ENCODE measurements around the gene LAMB3. TPM values are rescaled to one million over a fixed set of nuclear protein-coding genes. Genes with fewer than 3 reads are reported as not detected.

The LAMB3 gene
- total RNA-seq, 2 donors from 2014 or later = 4.7 to 11.1 TPM

DNA sequence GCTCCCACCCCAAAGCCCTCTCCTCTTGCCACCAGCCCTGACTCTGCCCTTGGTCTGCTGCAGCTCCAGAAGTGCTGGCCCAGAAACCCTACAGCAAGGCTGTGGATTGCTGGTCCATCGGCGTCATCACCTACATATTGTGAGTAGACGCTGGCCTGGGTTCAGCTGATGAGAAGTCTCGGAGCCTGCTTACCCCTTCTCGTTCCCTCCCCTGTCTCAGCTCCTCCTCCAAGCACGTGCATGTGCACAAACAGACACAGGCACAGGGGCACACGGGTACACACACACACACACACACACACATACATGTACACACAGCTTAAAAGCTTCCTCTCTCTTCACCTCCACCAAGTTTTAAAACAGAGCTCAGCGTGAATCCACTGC, 44.4 kb downstream of the LAMB3 start:
- Histone ChIP-seq H3K27me3 (no peaks in the 10 kb centered on the region), H3K9me3 (no peaks in the 10 kb centered on the region), H3K4me3 (no peak overlapping the region), H3K27ac (no peak overlapping the region), H3K4me1 (no peaks in the 10 kb centered on the region), H3K36me3 (no peaks in the 10 kb centered on the region)
- TF ChIP-seq, protein P1, sequence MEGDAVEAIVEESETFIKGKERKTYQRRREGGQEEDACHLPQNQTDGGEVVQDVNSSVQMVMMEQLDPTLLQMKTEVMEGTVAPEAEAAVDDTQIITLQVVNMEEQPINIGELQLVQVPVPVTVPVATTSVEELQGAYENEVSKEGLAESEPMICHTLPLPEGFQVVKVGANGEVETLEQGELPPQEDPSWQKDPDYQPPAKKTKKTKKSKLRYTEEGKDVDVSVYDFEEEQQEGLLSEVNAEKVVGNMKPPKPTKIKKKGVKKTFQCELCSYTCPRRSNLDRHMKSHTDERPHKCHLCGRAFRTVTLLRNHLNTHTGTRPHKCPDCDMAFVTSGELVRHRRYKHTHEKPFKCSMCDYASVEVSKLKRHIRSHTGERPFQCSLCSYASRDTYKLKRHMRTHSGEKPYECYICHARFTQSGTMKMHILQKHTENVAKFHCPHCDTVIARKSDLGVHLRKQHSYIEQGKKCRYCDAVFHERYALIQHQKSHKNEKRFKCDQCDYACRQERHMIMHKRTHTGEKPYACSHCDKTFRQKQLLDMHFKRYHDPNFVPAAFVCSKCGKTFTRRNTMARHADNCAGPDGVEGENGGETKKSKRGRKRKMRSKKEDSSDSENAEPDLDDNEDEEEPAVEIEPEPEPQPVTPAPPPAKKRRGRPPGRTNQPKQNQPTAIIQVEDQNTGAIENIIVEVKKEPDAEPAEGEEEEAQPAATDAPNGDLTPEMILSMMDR (IDR thresholded peaks at IDR 0.05) = no peak
- DNase-seq (ENCODE audit: low spot score) = no peak

DNA sequence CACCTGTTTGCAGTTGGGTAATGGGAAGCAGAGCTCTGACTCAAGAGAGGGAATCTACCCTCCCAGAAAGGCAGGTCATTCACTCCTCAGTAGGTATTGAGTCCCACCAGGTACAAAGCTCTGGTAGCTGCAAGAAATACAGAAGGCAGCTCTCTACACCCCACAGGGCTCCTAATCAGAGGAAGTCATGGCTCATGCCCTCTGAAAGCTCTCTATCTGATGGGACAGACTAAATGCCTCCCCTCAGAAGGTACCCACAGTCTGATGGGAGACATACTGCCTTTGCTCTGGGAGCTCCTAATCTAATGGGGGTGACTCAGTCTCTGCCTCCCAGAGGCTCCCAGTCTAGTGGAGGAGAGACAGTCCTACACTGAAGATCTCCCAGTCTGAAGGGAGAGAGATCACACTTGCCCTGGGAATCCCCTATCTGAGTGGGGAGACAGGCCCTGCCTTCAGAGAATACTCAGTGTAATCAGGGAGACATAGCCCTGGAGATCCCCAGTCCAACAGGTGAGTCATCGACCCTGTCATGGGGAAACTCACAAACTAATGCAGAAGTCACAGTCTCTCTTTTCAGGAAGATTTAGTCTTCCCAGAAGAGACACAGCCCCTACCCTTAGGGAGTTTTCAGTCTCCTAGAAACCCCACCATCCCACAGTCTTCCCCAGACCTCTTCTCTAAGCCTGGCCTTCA, 45.0 kb downstream of the LAMB3 start:
- DNase-seq (ENCODE audit: low spot score) = no peak
- H3K27me3 ChIP-seq = no peaks in the 10 kb centered on the region
- TF ChIP-seq, protein P1 (IDR thresholded peaks at IDR 0.05) = no peak
- H3K4me3 ChIP-seq = no peak overlapping the region
- H3K9me3 ChIP-seq = no peaks in the 10 kb centered on the region
- H3K27ac ChIP-seq = no peak overlapping the region
- H3K36me3 ChIP-seq = no peaks in the 10 kb centered on the region
- H3K4me1 ChIP-seq = no peaks in the 10 kb centered on the region

DNA sequence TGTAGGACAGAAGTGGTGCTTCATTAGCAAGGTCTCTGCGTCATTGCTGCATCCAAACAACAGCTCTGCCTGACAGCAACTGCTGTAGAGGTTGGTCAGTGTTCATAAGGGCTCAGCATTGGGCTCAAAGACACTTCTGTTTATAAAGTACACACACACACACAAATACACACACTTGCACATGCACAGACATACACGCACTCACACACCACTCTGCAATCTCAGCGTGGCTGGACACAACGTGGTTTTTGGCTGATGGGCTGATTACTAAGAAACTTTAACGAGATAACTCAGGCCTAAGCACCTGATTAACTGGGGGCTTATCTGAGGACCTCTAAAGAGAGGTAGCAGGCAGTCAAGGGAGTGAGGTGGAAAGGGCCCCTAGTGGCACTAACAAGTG, 48.3 kb downstream of the LAMB3 start:
- Histone ChIP-seq H3K4me1 (no peaks in the 10 kb centered on the region), H3K27me3 (no peaks in the 10 kb centered on the region), H3K27ac (no peak overlapping the region), H3K9me3 (no peaks in the 10 kb centered on the region), H3K36me3 (no peaks in the 10 kb centered on the region), H3K4me3 (no peak overlapping the region)
- DNase-seq (ENCODE audit: low spot score) = no peak
- TF ChIP-seq, protein P1 (IDR thresholded peaks at IDR 0.05) = no peak

DNA sequence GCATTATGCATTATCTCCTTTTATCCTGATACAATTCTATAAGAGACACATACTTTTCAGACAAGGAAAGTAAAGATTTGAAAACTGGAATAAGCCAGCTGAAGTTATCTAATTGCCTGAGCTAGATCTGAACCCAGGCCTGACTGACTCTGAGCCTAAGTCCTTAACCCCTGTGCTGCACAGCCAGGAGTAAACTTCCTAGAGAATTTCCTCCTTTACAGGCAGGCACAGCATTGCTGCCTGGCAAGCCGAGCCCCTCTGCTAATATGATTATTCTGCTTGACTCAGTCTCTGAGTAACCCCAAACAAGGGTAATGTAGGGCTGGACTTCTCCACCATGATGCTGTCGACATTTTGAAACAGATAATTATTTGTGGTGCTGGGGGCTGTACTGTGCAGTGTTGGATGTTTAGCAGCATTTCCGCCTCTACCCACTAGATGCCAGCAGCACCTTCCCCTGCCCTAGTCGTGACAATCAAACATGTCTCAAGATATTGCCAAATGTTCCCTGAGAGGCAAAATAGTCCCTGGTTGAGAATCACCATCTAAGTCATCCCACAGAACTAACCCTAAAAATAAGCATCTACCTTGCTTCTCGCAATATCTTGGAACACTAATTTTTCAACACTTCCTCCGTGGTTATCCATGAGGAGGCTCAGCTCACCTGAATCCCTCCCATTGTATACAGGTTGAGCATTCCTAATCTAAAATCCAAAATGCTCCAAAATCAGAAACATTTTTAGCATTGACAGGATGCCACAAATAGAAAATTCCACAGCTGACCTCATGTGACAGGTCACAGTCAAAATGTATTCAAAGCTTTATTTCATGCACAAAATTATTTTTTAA, 50.2 kb downstream of the LAMB3 start:
- no peaks in the 10 kb centered on the region for H3K27me3 ChIP-seq
- TF ChIP-seq, protein P1 (IDR thresholded peaks at IDR 0.05) = peak; percentile 48 to 76
- no peak for DNase-seq (ENCODE audit: low spot score)
- H3K4me1 ChIP-seq = no peaks in the 10 kb centered on the region
- H3K4me3 ChIP-seq = no peak overlapping the region
- H3K27ac ChIP-seq = no peak overlapping the region
- no peaks in the 10 kb centered on the region for H3K9me3 ChIP-seq
- H3K36me3 ChIP-seq = no peaks in the 10 kb centered on the region

DNA sequence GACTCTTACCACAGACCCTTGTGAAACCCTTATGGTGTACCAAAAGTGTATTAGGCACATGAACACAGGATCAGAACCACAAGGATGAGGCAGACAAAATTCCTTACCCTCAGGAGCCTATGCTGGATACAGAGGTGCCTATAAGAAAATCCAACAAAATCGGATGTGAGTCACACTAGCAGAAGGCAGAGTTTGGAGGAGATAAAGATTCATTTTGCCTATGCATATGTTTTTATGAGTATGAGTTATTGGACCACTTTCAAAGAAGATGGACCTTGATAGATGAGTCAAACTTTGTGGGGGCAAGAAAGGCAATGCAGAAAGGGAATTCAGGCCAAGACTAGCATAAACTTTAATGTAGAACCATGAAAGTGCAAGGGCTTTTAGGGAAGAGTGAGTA, 51.7 kb downstream of the LAMB3 start:
- no peaks in the 10 kb centered on the region for H3K4me1 ChIP-seq
- H3K27me3 ChIP-seq = no peaks in the 10 kb centered on the region
- no peaks in the 10 kb centered on the region for H3K9me3 ChIP-seq
- H3K27ac ChIP-seq = no peak overlapping the region
- no peaks in the 10 kb centered on the region for H3K36me3 ChIP-seq
- TF ChIP-seq, protein P1 (IDR thresholded peaks at IDR 0.05) = no peak
- no peak for DNase-seq (ENCODE audit: low spot score)
- H3K4me3 ChIP-seq = no peak overlapping the region

Measured in right atrium auricular region (tissue), 2 donors.